AG09309 (cell line): ENCODE measurements around the gene CD180.

Source experiments
- DNase-seq: peaks from one replicate; pipeline ENCODE4 v3.0.0-alpha.2; 2010; ENCODE audit warnings: low read depth
- H3K4me3 ChIP-seq: 2 replicates; pipeline ENCODE4 v1.5.1; 2011; ENCODE audit warnings: mild to moderate bottlenecking, low read depth, low read length, moderate library complexity; ENCODE audit not compliant: control insufficient read depth
- TF ChIP-seq, protein P1 (sequence below): IDR thresholded peaks from 2 replicates; pipeline ENCODE4 v1.5.1; 2011; ENCODE audit warnings: mild to moderate bottlenecking, low read depth, low read length, inconsistent platforms; ENCODE audit not compliant: insufficient read depth, control insufficient read depth; ENCODE audit errors: missing control alignments

Gene CD180

DNA sequence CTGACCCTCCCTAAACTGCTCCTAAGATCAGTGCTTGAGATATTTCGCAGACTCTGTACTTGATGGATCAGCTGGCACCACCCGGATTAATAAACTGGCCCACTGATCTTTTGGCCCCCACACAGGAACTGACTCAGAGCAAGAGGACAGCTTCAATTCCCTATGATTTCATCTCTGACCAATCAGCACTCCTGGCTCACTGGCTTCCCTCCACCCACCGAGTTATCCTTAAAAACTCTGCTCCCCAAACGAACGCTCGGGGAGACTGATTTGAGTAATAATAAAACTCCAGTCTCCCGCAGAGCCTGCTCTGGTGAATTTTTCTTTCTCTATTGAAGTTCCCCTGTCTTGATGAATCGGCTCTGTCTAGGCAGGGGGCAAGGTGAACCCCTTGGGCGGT lies 36.5 kb upstream of the CD180 start:
- no peak for DNase-seq
- H3K4me3 ChIP-seq: no peak overlapping the region
- TF ChIP-seq, protein P1, sequence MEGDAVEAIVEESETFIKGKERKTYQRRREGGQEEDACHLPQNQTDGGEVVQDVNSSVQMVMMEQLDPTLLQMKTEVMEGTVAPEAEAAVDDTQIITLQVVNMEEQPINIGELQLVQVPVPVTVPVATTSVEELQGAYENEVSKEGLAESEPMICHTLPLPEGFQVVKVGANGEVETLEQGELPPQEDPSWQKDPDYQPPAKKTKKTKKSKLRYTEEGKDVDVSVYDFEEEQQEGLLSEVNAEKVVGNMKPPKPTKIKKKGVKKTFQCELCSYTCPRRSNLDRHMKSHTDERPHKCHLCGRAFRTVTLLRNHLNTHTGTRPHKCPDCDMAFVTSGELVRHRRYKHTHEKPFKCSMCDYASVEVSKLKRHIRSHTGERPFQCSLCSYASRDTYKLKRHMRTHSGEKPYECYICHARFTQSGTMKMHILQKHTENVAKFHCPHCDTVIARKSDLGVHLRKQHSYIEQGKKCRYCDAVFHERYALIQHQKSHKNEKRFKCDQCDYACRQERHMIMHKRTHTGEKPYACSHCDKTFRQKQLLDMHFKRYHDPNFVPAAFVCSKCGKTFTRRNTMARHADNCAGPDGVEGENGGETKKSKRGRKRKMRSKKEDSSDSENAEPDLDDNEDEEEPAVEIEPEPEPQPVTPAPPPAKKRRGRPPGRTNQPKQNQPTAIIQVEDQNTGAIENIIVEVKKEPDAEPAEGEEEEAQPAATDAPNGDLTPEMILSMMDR: no peak

DNA sequence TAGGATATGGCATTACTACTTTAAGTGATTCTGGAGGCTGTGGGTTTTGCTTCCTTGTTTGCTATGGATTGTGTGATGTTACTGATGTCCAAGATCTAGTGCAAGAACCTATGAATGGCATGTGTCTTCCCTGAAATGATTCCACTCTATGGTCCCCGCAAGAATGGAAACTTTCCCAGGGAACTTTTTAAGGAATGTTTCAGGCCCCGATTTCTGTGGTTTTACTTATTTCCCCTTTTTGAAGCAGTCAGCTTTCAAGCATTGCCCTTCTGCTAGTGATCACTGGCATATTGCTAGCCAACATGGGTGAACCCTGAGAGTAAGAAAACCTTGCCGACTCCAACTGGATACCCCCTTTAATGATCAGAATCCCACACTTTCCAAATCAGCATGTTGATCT lies 26.6 kb upstream of the CD180 start:
- DNase-seq: no peak
- no peak overlapping the region for H3K4me3 ChIP-seq
- TF ChIP-seq, protein P1: no peak

DNA sequence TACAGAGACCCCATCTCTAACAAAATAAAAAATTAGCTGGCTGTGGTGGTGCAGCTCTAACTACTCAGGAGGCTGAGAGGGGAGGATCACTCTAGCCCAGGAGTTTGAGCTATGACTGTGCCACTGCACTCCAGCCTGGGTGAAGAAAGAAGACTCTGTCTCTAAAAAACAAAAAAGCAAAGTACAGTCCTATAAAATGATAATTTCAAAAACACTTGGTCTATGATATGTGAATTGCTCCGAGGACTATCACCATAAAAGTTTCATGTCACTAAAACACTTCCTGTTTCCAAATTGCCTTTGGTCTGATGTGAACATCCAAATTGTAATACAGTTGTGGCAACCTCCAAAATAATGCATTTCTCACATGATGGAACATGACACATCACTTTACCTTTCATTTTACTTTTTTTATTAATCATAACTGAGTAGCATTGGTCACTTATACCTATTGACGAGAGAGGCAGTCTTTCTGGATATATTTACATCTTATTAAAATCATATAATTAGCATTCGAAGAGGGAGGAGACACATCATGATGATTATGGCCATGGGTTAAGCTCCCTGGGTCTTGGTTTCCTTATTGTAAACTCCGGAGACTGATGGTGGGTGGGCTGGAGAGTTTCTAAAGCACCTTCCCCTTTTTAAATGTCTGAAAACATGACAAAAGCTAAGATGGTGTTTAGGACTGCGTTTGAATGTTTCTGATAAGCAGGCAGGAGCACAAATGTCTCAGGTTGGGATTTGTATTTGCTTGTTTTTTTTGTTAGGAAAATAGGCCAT lies 25.8 kb upstream of the CD180 start:
- H3K4me3 ChIP-seq: no peak overlapping the region
- DNase-seq: no peak
- TF ChIP-seq, protein P1: no peak

DNA sequence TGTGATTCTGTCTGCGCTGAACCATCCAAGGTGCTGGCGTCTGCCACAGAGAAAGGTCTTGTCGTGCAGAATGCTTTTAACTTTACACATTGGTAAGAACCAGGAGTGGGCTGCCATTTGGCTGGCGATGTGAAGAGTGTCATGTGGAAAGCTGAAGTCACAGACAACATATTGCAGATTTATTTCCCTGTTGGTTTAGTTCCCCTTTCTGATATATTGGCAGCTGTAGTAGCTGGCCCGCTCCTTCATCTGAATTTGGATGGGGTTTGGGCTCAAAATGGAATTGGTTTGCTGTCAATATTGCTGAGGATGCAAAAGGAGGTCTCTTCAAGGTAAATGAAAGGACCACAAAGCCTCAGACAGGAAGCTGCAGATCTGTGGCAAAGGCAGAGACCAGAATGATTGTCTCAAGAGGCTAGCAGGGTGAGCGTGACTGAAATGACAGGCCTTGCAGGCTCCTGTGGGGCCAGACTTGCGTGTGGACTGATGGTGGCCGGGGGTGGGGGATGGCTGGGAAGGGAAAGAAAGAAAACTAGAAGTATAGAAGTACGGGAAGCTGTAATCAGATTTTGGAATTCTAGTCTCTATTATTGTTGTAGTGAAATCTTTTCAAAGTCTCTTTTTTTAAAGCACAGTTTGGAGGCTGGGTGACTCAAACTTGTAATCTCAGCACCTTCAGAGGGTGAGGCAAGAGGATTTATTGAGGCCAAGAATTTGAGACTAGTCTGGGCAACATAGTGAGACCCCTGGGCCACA lies 25.1 kb upstream of the CD180 start:
- DNase-seq: no peak
- no peak overlapping the region for H3K4me3 ChIP-seq

DNA sequence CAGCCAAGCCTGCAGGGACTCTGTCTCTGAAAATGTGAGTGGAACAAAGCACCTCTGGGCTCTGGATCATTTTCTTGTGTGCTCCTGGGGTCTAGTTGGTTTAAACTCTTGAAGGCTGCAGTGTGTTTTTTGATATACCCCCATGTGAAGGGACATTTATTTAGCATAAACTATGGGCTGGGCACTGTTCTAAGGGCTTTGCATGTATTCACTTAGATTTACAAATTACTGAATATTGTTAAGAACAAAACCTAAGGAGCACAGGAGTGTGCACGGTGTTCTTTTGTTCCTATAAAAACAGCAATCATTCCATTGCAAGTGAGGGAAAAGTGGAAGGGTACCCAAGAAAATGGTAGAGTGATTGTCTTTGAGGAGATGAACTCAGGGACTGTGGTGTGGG lies 20.0 kb upstream of the CD180 start:
- no peak overlapping the region for H3K4me3 ChIP-seq
- TF ChIP-seq, protein P1: no peak
- DNase-seq: no peak

More for the DNA sequence above, 25.1 kb upstream of the CD180 start:
- TF ChIP-seq, protein P1: no peak

DNA sequence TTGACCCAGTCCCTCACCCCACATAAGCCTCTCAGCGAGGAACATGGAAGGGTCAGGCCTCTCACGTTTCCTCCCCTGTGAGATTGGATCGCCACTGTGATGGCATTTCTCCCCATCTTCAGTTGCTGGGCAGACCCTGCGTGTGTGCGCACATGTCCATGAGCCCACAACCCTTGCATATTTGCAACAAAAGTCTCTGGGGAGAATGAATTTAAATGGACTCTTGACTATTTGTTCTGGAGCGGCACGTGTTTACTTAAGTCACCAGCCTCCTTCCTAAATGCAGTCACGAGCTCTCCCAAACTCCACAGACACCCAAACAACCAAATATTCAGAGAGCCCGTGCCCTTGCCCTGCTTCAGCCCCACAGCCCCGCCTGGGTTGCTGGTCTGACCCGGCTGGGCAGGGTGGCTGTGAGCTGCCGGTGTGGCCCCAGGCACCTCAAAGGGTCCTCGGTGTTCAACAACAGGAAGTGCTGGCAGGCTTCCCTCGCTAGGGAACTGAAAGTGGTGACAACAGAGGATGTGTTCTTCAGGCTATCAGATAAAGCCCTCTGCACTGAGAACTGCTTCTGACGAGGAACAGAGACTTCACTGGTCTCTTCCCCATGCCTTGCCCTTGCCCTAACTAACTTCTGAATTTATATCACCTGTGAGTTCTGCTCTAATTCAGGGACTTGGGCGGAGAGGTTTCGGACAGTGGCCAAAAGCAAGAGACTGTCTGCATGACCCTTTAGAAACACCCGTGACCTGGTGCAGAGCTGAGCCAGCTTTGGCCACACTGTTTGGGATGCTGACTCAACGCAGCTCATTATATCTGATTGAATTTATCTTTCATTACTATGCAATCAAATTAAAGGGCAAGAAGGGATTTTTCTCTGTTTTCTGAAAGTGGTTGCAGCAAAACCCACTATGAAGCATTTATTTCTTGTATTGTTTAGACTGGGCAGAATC lies 19.2 kb upstream of the CD180 start:
- no peak overlapping the region for H3K4me3 ChIP-seq
- DNase-seq: no peak
- TF ChIP-seq, protein P1: no peak
